ENCODE results near the gene ATG9B.
A peak's percentile ranks its signal among the peaks of the same experiment; 100 is the strongest.

The ATG9B gene

GRCh38 chr7:150989456-150989855 lies 34.8 kb downstream of the ATG9B start:
- H3K4me1 ChIP-seq (ENCODE audit: control insufficient read depth, insufficient read depth, low read length) = peaks cover 10% of the 10 kb centered on the region; the same call in 1 of the 2 replicates
- H3K27ac ChIP-seq (ENCODE audit: low read length) = no peak overlapping the region
- H3K4me3 ChIP-seq (ENCODE audit: low read length) = no peak overlapping the region
- no CpG with 5 or more reads among the region's 7 CpGs for WGBS (ENCODE audit: insufficient coverage, insufficient read length)
- no peaks in the 10 kb centered on the region for H3K27me3 ChIP-seq (ENCODE audit: control insufficient read depth, insufficient read depth, low read length)
- H3K9me3 ChIP-seq (ENCODE audit: control insufficient read depth, insufficient read depth, low read length) = no peaks in the 10 kb centered on the region
- H3K36me3 ChIP-seq (ENCODE audit: control insufficient read depth, insufficient read depth, low read length) = no peaks in the 10 kb centered on the region
- no peak for DNase-seq (ENCODE audit: low read depth, low spot score)

- WGBS (ENCODE audit: insufficient coverage, insufficient read length) = no CpG with 5 or more reads among the region's 31 CpGs
- H3K4me1 ChIP-seq (ENCODE audit: control insufficient read depth, insufficient read depth, low read length) = peaks cover 7% of the 10 kb centered on the region; the same call in 1 of the 2 replicates
- H3K27me3 ChIP-seq (ENCODE audit: control insufficient read depth, insufficient read depth, low read length) = no peaks in the 10 kb centered on the region
- peak overlapping the region; percentile 13; the same call in 1 of the 2 replicates for H3K4me3 ChIP-seq (ENCODE audit: low read length)
- H3K36me3 ChIP-seq (ENCODE audit: control insufficient read depth, insufficient read depth, low read length) = no peaks in the 10 kb centered on the region
- H3K27ac ChIP-seq (ENCODE audit: low read length) = no peak overlapping the region
- H3K9me3 ChIP-seq (ENCODE audit: control insufficient read depth, insufficient read depth, low read length) = no peaks in the 10 kb centered on the region
- no peak for DNase-seq (ENCODE audit: low read depth, low spot score)
Measured at GRCh38 chr7:150988230-150989226, 35.8 kb downstream of the ATG9B start.

GRCh38 chr7:150986556-150986955 lies 37.7 kb downstream of the ATG9B start:
- no peaks in the 10 kb centered on the region for H3K36me3 ChIP-seq (ENCODE audit: control insufficient read depth, insufficient read depth, low read length)
- peaks cover 5% of the 10 kb centered on the region; the same call in 1 of the 2 replicates for H3K4me1 ChIP-seq (ENCODE audit: control insufficient read depth, insufficient read depth, low read length)
- H3K4me3 ChIP-seq (ENCODE audit: low read length) = no peak overlapping the region
- H3K27me3 ChIP-seq (ENCODE audit: control insufficient read depth, insufficient read depth, low read length) = no peaks in the 10 kb centered on the region
- H3K27ac ChIP-seq (ENCODE audit: low read length) = no peak overlapping the region
- WGBS (ENCODE audit: insufficient coverage, insufficient read length) = no CpG with 5 or more reads among the region's 5 CpGs
- DNase-seq (ENCODE audit: low read depth, low spot score) = no peak
- H3K9me3 ChIP-seq (ENCODE audit: control insufficient read depth, insufficient read depth, low read length) = no peaks in the 10 kb centered on the region

- Histone ChIP-seq H3K9me3 (ENCODE audit: control insufficient read depth, insufficient read depth, low read length) (no peaks in the 10 kb centered on the region), H3K27ac (ENCODE audit: low read length) (no peak overlapping the region), H3K27me3 (ENCODE audit: control insufficient read depth, insufficient read depth, low read length) (no peaks in the 10 kb centered on the region), H3K4me3 (ENCODE audit: low read length) (no peak overlapping the region), H3K36me3 (ENCODE audit: control insufficient read depth, insufficient read depth, low read length) (no peaks in the 10 kb centered on the region), H3K4me1 (ENCODE audit: control insufficient read depth, insufficient read depth, low read length) (peaks cover 5% of the 10 kb centered on the region; the same call in 1 of the 2 replicates)
- DNase-seq (ENCODE audit: low read depth, low spot score) = no peak
- WGBS (ENCODE audit: insufficient coverage, insufficient read length) = no CpG with 5 or more reads among the region's 16 CpGs
Measured at GRCh38 chr7:150986099-150986512, 38.2 kb downstream of the ATG9B start.

DNA sequence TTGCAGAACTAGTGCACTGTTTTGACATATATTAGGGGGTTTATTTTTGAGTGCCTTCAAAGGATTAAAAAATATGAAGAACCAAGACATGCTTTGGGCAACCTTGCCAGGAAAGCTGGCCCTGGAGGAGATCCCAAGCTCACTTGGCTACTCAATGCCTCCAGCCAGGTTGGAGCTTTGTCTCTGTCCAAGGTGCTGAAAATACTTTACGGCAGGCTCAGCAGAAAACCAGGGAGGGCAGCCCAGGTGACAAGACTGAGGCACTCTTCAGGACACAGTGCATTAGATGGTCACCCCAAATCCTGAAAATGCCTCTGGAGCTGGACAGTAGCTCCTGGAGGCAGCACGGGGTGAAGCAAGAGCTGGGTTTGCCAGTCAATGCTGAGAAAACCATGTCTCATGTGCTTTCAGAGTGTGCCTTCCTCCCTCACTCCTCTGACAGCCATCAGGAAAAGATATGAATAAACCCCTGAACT lies 40.4 kb downstream of the ATG9B start:
- Histone ChIP-seq H3K4me3 (ENCODE audit: low read length) (no peak overlapping the region), H3K9me3 (ENCODE audit: control insufficient read depth, insufficient read depth, low read length) (no peaks in the 10 kb centered on the region), H3K36me3 (ENCODE audit: control insufficient read depth, insufficient read depth, low read length) (no peaks in the 10 kb centered on the region), H3K27ac (ENCODE audit: low read length) (no peak overlapping the region), H3K27me3 (ENCODE audit: control insufficient read depth, insufficient read depth, low read length) (no peaks in the 10 kb centered on the region), H3K4me1 (ENCODE audit: control insufficient read depth, insufficient read depth, low read length) (peaks cover 10% of the 10 kb centered on the region)
- WGBS (ENCODE audit: insufficient coverage, insufficient read length) = no CpG with 5 or more reads among the region's 2 CpGs
- DNase-seq (ENCODE audit: low read depth, low spot score) = no peak

DNA sequence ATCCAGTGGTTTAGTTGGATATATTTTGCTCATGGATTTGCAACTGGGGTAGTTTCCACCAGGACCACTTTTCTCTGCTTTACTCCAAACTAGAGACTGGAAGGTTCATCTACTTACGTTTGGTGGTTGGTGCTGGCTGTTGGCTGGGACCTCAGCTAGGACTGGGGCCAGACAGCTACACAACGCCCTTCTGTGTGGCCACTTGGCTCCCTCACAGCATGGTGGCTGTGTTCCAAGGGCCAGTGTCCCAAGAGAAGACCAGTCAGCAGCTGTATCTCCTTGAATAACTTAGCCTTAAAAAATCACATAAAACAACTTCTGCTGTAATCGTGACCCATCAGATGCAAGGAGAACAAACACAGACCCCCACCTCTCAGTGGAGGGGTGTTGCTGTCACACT lies 41.9 kb downstream of the ATG9B start:
- peaks cover 11% of the 10 kb centered on the region for H3K4me1 ChIP-seq (ENCODE audit: control insufficient read depth, insufficient read depth, low read length)
- H3K36me3 ChIP-seq (ENCODE audit: control insufficient read depth, insufficient read depth, low read length) = no peaks in the 10 kb centered on the region
- no peak overlapping the region for H3K27ac ChIP-seq (ENCODE audit: low read length)
- no CpG with 5 or more reads among the region's 3 CpGs for WGBS (ENCODE audit: insufficient coverage, insufficient read length)
- DNase-seq (ENCODE audit: low read depth, low spot score) = no peak
- H3K4me3 ChIP-seq (ENCODE audit: low read length) = no peak overlapping the region
- no peaks in the 10 kb centered on the region for H3K9me3 ChIP-seq (ENCODE audit: control insufficient read depth, insufficient read depth, low read length)
- peaks cover under 1% of the 10 kb centered on the region; the same call in 1 of the 2 replicates for H3K27me3 ChIP-seq (ENCODE audit: control insufficient read depth, insufficient read depth, low read length)

- Histone ChIP-seq H3K4me1 (ENCODE audit: control insufficient read depth, insufficient read depth, low read length) (peaks cover 16% of the 10 kb centered on the region), H3K27me3 (ENCODE audit: control insufficient read depth, insufficient read depth, low read length) (peaks cover 4% of the 10 kb centered on the region)
- no peak for DNase-seq (ENCODE audit: low read depth, low spot score)
Measured at GRCh38 chr7:150981644-150982043, 42.6 kb downstream of the ATG9B start.

GRCh38 chr7:150980663-150981062 lies 43.6 kb downstream of the ATG9B start:
- Histone ChIP-seq H3K36me3 (ENCODE audit: control insufficient read depth, insufficient read depth, low read length) (no peaks in the 10 kb centered on the region), H3K27me3 (ENCODE audit: control insufficient read depth, insufficient read depth, low read length) (peaks cover 4% of the 10 kb centered on the region), H3K4me3 (ENCODE audit: low read length) (no peak overlapping the region), H3K9me3 (ENCODE audit: control insufficient read depth, insufficient read depth, low read length) (no peaks in the 10 kb centered on the region), H3K27ac (ENCODE audit: low read length) (no peak overlapping the region), H3K4me1 (ENCODE audit: control insufficient read depth, insufficient read depth, low read length) (peaks cover 15% of the 10 kb centered on the region)
- no CpG with 5 or more reads among the region's 2 CpGs for WGBS (ENCODE audit: insufficient coverage, insufficient read length)
- DNase-seq (ENCODE audit: low read depth, low spot score) = no peak

More at GRCh38 chr7:150981644-150982043, 42.6 kb downstream of the ATG9B start:
- Histone ChIP-seq H3K36me3 (ENCODE audit: control insufficient read depth, insufficient read depth, low read length) (no peaks in the 10 kb centered on the region), H3K4me3 (ENCODE audit: low read length) (no peak overlapping the region), H3K27ac (ENCODE audit: low read length) (no peak overlapping the region), H3K9me3 (ENCODE audit: control insufficient read depth, insufficient read depth, low read length) (no peaks in the 10 kb centered on the region)
- no CpG with 5 or more reads among the region's 6 CpGs for WGBS (ENCODE audit: insufficient coverage, insufficient read length)

DNA sequence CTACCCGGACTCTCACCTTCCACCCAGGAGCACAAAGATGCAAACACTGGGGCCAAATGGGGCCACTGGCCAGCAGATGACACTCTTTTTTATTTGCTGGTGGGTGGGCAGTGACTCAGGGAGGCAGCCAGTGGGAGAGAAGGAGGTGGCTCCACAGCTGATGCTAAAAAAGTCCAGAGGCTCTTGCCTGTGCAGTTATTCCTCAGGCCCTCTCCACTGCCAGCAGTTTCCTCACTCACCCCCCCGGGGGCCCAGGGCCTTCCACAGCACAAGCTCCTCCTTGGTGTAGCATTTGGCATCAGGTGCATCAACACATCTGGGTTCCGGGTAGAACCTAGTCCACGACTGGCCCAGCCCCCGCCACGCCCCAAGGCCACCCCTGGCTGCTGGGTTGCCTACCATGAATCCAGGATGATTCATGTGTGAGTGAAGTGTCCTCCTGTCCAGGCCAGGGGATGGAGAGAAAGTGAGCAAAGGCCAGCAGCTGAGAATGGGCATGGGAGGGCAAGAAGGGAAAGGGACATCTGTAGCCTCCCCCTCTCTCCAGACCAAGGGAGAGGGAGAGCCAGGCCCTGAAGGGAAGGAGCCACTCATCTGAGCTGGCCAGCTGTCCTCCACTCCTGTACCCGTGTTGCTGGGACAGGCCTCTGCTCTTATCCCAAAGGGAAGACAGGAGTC lies 44.4 kb downstream of the ATG9B start:
- WGBS (ENCODE audit: insufficient coverage, insufficient read length) = no CpG with 5 or more reads among the region's 7 CpGs
- Histone ChIP-seq H3K4me1 (ENCODE audit: control insufficient read depth, insufficient read depth, low read length) (peaks cover 15% of the 10 kb centered on the region), H3K27me3 (ENCODE audit: control insufficient read depth, insufficient read depth, low read length) (peaks cover 4% of the 10 kb centered on the region)

GRCh38 chr7:150978126-150978789 lies 46.0 kb downstream of the ATG9B start, which contains the start of gene KCNH2:
KCNH2 (minus strand) TSS chr7:150978321; CDS start chr7:150977913, 408 bp downstream.
- H3K27ac ChIP-seq (ENCODE audit: low read length) = no peak within 1 kb of the TSS
- H3K27me3 ChIP-seq (ENCODE audit: control insufficient read depth, insufficient read depth, low read length) = peaks cover 4% of the 10 kb centered on the region
- H3K4me3 ChIP-seq (ENCODE audit: low read length) = peak within 1 kb of the TSS; percentile 43; the same call in 1 of the 2 replicates
- DNase-seq (ENCODE audit: low read depth, low spot score) = no peak
- peaks cover 17% of the 10 kb centered on the region for H3K4me1 ChIP-seq (ENCODE audit: control insufficient read depth, insufficient read depth, low read length)
- no CpG with 5 or more reads among the region's 81 CpGs for WGBS (ENCODE audit: insufficient coverage, insufficient read length)
- H3K9me3 ChIP-seq (ENCODE audit: control insufficient read depth, insufficient read depth, low read length) = no peaks in the 10 kb centered on the region
- no peaks in the 10 kb centered on the region for H3K36me3 ChIP-seq (ENCODE audit: control insufficient read depth, insufficient read depth, low read length)

More for the DNA sequence above, 44.4 kb downstream of the ATG9B start:
- DNase-seq (ENCODE audit: low read depth, low spot score) = no peak
- Histone ChIP-seq H3K9me3 (ENCODE audit: control insufficient read depth, insufficient read depth, low read length) (no peaks in the 10 kb centered on the region), H3K4me3 (ENCODE audit: low read length) (no peak overlapping the region), H3K36me3 (ENCODE audit: control insufficient read depth, insufficient read depth, low read length) (no peaks in the 10 kb centered on the region), H3K27ac (ENCODE audit: low read length) (no peak overlapping the region)

Data from iPS DF 6.9 (cell line).